ENCODE measurements around the gene GOLIM4. TPM values are rescaled to one million over a fixed set of nuclear protein-coding genes. Genes with fewer than 3 reads are reported as not detected.

The GOLIM4 gene
- total RNA-seq, 1 experiment from 2014 or later, result 30.0 TPM

- Mint-ChIP-seq H3K9me3 (peaks cover 4% of the 10 kb centered on the region), H3K4me1 (peaks cover 9% of the 10 kb centered on the region), H3K27me3 (ENCODE audit: low read depth) (no peaks in the 10 kb centered on the region), H3K4me3 (no peak overlapping the region), H3K27ac (no peak overlapping the region), H3K36me3 (peaks cover 48% of the 10 kb centered on the region)
- ChIA-PET CTCF (interaction anchor here (1.3 to 3.2 kb wide), 3 partner anchors 10 to 650 kb away, joined by 3 to 17 read pairs (median 7); partner anchors contain the start of gene ZBBX), POLR2A (no interaction called here)
- no peak for DNase-seq (ENCODE audit: low spot score)
- TF ChIP-seq ZNF671 (CRISPR knock-in tag; IDR thresholded peaks at IDR 0.05) (no peak), CREM (CRISPR knock-in tag; IDR thresholded peaks at IDR 0.05) (no peak), ELF4 (CRISPR knock-in tag; IDR thresholded peaks at IDR 0.05; ENCODE audit: low read depth) (no peak), NFYB (CRISPR knock-in tag; conservative IDR thresholded peaks at IDR 0.05; ENCODE audit: low read depth) (no peak), SMAD3 (CRISPR knock-in tag; IDR thresholded peaks at IDR 0.05; ENCODE audit: borderline replicate concordance) (no peak), FOXK1 (CRISPR knock-in tag; IDR thresholded peaks at IDR 0.05) (no peak), HMGA2 (CRISPR knock-in tag; IDR thresholded peaks at IDR 0.05) (no peak)
- TF ChIP-seq, protein P1, sequence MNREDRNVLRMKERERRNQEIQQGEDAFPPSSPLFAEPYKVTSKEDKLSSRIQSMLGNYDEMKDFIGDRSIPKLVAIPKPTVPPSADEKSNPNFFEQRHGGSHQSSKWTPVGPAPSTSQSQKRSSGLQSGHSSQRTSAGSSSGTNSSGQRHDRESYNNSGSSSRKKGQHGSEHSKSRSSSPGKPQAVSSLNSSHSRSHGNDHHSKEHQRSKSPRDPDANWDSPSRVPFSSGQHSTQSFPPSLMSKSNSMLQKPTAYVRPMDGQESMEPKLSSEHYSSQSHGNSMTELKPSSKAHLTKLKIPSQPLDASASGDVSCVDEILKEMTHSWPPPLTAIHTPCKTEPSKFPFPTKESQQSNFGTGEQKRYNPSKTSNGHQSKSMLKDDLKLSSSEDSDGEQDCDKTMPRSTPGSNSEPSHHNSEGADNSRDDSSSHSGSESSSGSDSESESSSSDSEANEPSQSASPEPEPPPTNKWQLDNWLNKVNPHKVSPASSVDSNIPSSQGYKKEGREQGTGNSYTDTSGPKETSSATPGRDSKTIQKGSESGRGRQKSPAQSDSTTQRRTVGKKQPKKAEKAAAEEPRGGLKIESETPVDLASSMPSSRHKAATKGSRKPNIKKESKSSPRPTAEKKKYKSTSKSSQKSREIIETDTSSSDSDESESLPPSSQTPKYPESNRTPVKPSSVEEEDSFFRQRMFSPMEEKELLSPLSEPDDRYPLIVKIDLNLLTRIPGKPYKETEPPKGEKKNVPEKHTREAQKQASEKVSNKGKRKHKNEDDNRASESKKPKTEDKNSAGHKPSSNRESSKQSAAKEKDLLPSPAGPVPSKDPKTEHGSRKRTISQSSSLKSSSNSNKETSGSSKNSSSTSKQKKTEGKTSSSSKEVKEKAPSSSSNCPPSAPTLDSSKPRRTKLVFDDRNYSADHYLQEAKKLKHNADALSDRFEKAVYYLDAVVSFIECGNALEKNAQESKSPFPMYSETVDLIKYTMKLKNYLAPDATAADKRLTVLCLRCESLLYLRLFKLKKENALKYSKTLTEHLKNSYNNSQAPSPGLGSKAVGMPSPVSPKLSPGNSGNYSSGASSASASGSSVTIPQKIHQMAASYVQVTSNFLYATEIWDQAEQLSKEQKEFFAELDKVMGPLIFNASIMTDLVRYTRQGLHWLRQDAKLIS (CRISPR knock-in tag; IDR thresholded peaks at IDR 0.05; ENCODE audit: borderline replicate concordance), result no peak
- no peak for ATAC-seq
Measured at GRCh38 chr3:168030577-168030976, 65.1 kb downstream of the GOLIM4 start.

DNA sequence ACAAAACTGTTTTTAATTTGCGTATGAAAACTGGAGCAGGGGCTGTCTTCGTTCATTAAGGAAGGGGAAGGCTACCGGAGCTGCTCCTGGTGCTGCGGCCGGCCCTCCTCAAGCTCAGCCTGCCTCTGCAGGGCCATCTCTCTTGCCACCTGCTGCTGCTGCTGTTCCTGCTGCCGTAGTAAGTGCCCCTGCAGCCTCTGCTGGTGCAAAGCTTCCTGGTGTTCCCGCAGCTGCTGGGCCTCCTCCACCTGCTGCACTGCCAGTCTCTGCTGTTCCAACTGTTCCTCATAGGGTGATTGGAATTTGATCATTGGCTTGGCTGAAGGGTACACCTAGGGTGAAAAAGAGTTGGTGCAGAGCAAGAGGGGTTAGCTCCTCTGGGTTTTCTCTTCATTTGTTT lies 66.0 kb downstream of the GOLIM4 start:
- no peaks in the 10 kb centered on the region for H3K27me3 Mint-ChIP-seq (ENCODE audit: low read depth)
- H3K27ac Mint-ChIP-seq, result peak overlapping the region; percentile 21; the same call in 1 of the 2 replicates
- no peak for TF ChIP-seq IRF2 (CRISPR knock-in tag; IDR thresholded peaks at IDR 0.05; ENCODE audit: borderline replicate concordance, low read depth)
- 0 out of 2 replicates have a peak, but pooled peaks have one; percentile 30 for TF ChIP-seq MXD4 (CRISPR knock-in tag; IDR thresholded peaks at IDR 0.05; ENCODE audit: borderline replicate concordance)
- no peak for TF ChIP-seq ZNF671 (CRISPR knock-in tag; IDR thresholded peaks at IDR 0.05)
- peak; percentile 71; the same call in 1 of the 2 replicates for TF ChIP-seq GTF2I (CRISPR knock-in tag; conservative IDR thresholded peaks at IDR 0.05)
- no peak for TF ChIP-seq HMGA2 (CRISPR knock-in tag; IDR thresholded peaks at IDR 0.05)
- no peak for TF ChIP-seq JAZF1 (CRISPR knock-in tag; IDR thresholded peaks at IDR 0.05)
- 0 out of 2 replicates have a peak, but pooled peaks have one; percentile 17 for TF ChIP-seq SP1 (CRISPR knock-in tag; conservative IDR thresholded peaks at IDR 0.05)
- TF ChIP-seq NR3C1 (CRISPR knock-in tag; conservative IDR thresholded peaks at IDR 0.05; ENCODE audit: low read depth), result no peak
- TF ChIP-seq CREB1 (CRISPR knock-in tag; IDR thresholded peaks at IDR 0.05), result no peak
- no peak for TF ChIP-seq ARID4B (CRISPR knock-in tag; IDR thresholded peaks at IDR 0.05; ENCODE audit: borderline replicate concordance)
- TF ChIP-seq JUN (CRISPR knock-in tag; IDR thresholded peaks at IDR 0.05), result no peak
- TF ChIP-seq, protein P2, sequence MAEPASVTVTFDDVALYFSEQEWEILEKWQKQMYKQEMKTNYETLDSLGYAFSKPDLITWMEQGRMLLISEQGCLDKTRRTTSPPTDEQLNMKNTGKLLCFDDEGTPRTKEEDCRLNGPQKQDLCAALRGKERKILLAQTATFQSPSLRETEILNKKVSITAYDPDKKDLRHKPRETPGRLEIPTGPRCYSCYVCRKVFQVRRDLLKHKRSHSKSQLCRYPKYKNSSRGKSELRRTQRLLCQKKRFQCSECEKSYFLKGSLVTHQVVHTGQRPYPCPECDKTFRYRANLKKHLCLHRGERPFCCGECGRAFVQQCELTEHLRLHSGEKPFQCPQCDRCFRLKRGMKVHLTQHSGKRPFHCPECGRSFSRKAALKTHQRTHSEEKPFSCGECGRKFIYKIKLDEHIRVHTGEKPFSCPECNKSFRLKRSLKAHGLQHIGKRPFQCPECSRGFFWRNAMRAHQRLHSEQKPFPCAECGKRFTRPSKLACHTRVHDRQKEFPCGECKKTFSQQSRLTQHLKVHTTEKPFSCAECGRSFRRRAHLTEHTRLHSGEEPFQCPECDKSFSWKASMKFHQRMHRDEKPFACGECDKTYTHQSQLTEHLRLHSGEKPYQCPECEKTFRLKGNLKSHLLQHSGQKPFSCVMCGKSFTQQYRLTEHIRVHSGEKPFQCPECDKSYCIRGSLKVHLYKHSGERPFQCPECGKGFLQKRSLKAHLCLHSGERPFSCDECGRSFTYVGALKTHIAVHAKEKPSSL (CRISPR knock-in tag; conservative IDR thresholded peaks at IDR 0.05), result no peak
- TF ChIP-seq FOXP1 (CRISPR knock-in tag; IDR thresholded peaks at IDR 0.05; ENCODE audit: borderline replicate concordance), result no peak
- TF ChIP-seq, protein P3, sequence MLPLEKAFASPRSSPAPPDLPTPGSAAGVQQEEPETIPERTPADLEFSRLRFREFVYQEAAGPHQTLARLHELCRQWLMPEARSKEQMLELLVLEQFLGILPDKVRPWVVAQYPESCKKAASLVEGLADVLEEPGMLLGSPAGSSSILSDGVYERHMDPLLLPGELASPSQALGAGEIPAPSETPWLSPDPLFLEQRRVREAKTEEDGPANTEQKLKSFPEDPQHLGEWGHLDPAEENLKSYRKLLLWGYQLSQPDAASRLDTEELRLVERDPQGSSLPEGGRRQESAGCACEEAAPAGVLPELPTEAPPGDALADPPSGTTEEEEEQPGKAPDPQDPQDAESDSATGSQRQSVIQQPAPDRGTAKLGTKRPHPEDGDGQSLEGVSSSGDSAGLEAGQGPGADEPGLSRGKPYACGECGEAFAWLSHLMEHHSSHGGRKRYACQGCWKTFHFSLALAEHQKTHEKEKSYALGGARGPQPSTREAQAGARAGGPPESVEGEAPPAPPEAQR (CRISPR knock-in tag; IDR thresholded peaks at IDR 0.05), result peak; percentile 55; the same call in 1 of the 2 replicates
- peaks cover 47% of the 10 kb centered on the region for H3K36me3 Mint-ChIP-seq
- DNase-seq (ENCODE audit: low spot score) (peak; percentile 42), ATAC-seq (peak; percentile 99)
- ChIA-PET POLR2A (no interaction called here), CTCF (interaction anchor here (1.0 to 3.2 kb wide), 6 partner anchors 11 to 650 kb away, joined by 3 to 17 read pairs (median 3); partner anchors contain the start of gene ZBBX)
- peaks cover 4% of the 10 kb centered on the region for H3K9me3 Mint-ChIP-seq
- H3K4me3 Mint-ChIP-seq, result no peak overlapping the region
- peaks cover 13% of the 10 kb centered on the region for H3K4me1 Mint-ChIP-seq

Measured in WTC11 (cell line).